ENCODE measurements around the gene LDB2. TPM values are rescaled to one million over a fixed set of nuclear protein-coding genes. Genes with fewer than 3 reads are reported as not detected.

Gene LDB2
- total and polyA plus RNA-seq, 2 of the 8 experiments (the other 6 are each of a cell fraction or from before 2014, with no cell fraction given): 57.0 to 140 TPM

- no peak for TF ChIP-seq CHD7 (IDR thresholded peaks at IDR 0.05; ENCODE audit: insufficient replicate concordance, low read length)
- no peak for TF ChIP-seq JUN (IDR thresholded peaks at IDR 0.05; ENCODE audit: low read depth, low read length)
- TF ChIP-seq CREB1 (IDR thresholded peaks at IDR 0.05): no peak
- TF ChIP-seq SIN3A (conservative IDR thresholded peaks at IDR 0.05 in 1 of 2, IDR thresholded peaks at IDR 0.05 in 1 of 2; ENCODE audit: low read depth in 1 of 2, low read length in 2 of 2): no peak
- no peak for TF ChIP-seq SP2 (IDR thresholded peaks at IDR 0.05; ENCODE audit: low read length)
- no peak for TF ChIP-seq TBP (IDR thresholded peaks at IDR 0.05; ENCODE audit: low read depth, low read length)
- no peak for TF ChIP-seq TCF12 (IDR thresholded peaks at IDR 0.05; ENCODE audit: low read depth, low read length)
- no peak for TF ChIP-seq KDM1A (IDR thresholded peaks at IDR 0.05; ENCODE audit: borderline replicate concordance, low read length)
- no peak for TF ChIP-seq ZNF274 (IDR thresholded peaks at IDR 0.05; ENCODE audit: borderline replicate concordance, extremely low read depth, low read length)
These were observed 97.1 kb downstream of the LDB2 start (continued) for GRCh38 chr4:16801356-16801755.

Measured in H1 (cell line).